ENCODE measurements around the gene TESPA1. TPM values are rescaled to one million over a fixed set of nuclear protein-coding genes. Genes with fewer than 3 reads are reported as not detected.

The TESPA1 gene
- total RNA-seq, 1 donor from 2014 or later: 0.59 TPM

DNA sequence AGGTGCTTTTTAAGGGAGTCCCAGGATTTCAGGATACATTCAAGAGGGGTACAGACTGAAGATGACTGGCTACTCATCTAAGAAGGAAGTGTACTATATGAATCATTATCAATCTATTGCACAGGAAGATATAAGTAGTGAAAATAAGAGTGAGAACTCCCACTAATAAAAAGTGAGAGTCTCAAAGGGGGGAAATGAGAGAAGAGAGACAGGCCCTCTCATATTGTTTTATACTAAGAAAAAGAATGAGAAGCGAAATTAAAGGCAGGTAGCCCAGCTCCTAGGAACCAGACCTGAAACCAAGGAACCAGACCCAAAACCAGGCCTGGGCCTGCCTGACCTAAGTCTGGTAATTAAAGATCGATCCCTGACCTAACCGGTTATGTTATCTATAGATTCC lies 54.6 kb downstream of the TESPA1 start:
- intact Hi-C loops (cut with DNase I): no loop called here

DNA sequence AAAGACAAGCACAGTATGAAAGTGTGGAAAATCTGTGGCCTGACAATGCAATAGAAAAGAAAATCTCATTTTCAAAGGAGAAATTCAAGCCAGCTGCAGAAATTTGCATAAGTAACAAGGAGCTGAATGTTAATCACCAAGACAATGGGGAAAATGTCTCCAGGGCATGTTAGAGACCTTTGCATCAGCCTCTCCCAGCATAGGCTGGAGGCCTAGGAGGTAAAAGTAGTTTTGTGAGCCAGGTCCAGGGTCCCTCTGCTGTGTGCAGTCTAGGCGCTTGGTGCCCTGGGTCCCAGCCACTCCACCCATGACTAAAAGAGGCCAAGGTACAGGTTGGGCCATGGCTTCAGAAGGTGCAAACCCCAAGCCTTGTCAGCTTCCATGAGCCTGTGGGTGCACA lies 58.3 kb downstream of the TESPA1 start:
- intact Hi-C loops (cut with DNase I): no loop called here
- DNase-seq (no peak), ATAC-seq (ENCODE audit: poor library complexity) (no peak)

More for the DNA sequence above, 54.6 kb downstream of the TESPA1 start:
- ATAC-seq (ENCODE audit: poor library complexity): no peak
- DNase-seq: no peak

DNA sequence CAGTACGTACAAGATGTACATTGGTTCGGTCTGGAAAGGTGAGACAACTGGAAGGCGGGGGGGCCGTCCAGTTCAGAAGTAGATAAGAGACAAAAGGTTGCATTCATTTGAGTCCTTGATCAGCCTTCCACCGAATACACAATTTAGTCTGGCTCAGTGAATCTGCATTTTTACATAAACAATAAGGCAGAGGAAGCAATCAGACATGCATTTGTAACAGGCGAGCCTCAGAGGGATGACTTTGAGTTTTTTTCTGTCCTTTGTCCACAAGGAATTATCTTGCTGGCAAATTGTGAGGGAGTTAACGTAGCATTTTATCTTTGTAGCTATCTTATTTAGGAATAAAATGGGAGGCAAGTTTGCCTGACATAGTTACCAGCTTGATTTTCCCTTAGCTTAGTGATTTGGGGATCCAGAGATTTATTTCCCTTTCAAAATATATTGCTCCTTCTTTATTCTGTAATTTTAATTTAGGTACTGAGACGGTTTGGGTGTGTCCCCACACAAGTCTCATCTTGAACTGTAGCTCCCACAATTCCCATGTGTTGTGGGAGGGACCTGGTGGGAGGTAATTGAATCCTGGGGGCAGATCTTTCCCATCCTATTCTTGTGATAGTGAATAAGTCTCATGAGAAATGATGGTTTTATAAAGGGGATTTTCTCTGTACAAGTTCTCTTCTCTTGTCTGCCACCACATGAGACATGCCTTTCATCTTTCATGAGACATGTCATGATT lies 59.4 kb downstream of the TESPA1 start:
- DNase-seq (no peak), ATAC-seq (ENCODE audit: poor library complexity) (no peak)
- intact Hi-C loops (cut with DNase I): no loop called here

DNA sequence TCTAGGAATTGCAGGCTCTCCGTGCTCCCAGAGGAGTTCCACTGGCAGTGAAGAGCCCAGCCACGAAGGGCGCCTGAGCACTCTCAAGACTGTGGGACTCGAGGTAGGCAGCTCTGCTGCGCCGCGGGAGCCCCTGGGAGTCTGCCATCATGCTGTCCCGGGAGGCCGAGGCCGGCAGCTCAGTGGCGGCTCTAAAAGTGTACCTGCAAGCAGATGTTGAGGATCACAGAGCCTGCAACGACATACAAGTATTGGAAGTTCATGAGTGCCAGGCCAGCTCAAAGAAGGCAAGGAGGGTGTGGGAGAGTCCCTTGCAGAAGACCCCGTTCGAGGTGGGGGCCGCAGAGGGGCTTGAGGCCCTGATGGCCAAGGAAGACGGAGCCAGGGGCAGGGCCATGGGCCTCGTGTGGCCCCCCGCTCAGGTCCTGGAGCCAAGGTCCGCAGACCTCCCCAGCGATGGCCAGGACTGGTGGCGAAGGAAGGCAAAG lies 67.5 kb downstream of the TESPA1 start:
- intact Hi-C loops (cut with DNase I): no loop called here
- ATAC-seq (ENCODE audit: poor library complexity) (no peak), DNase-seq (no peak)

Other genes starting within 250 kb of the TESPA1 start
- gene MUCL1, start 130.2 kb downstream of the TESPA1 start, total RNA-seq: not detected
- gene NEUROD4, start 35.2 kb upstream of the TESPA1 start, total RNA-seq: not detected
- not detected for gene OR9K2, start 141.6 kb upstream of the TESPA1 start, total RNA-seq
- not detected for gene OR10A7, start 236.3 kb upstream of the TESPA1 start, total RNA-seq